Loucy (cell line): Measurements from ENCODE around the gene CDK6.

Experiments
- CTCF ChIP-seq: fragments of 200-600 bp; sonication (generic); conservative IDR thresholded peaks from 2 replicates; pipeline ENCODE4 v1.5.1; 2014; ENCODE audit warnings: mild to moderate bottlenecking, antibody characterized with exemption, low read length
- EZH2phosphoT487 ChIP-seq: fragments of 200-600 bp; IDR thresholded peaks from 2 replicates; pipeline ENCODE4 v1.6.1; 2018; ENCODE audit warnings: antibody characterized with exemption, mild to moderate bottlenecking, moderate library complexity, borderline replicate concordance

GRCh38 chr7:92670204-92670851, 166.0 kb downstream of the CDK6 start:
- TF ChIP-seq CTCF (no peak), EZH2phosphoT487 (no peak)
